Measurements from ENCODE around the gene PARD3B.

Gene PARD3B

GRCh38 chr2:205463466-205464025 is 918.3 kb downstream of the PARD3B start:
- Mint-ChIP-seq H3K9me3 (no peaks in the 10 kb centered on the region), H3K27ac (ENCODE audit: low read depth) (no peak overlapping the region), H3K4me1 (no peaks in the 10 kb centered on the region), H3K27me3 (no peaks in the 10 kb centered on the region), H3K4me3 (no peak overlapping the region), H3K36me3 (ENCODE audit: insufficient read depth) (no peaks in the 10 kb centered on the region)
- no peak for ATAC-seq (replicated peaks; ENCODE audit: extremely low read depth, poor library complexity, severe bottlenecking)
- DNase-seq (ENCODE audit: low spot score in 2 of 2): no peak

GRCh38 chr2:205464681-205465080 is 919.4 kb downstream of the PARD3B start:
- H3K27me3 Mint-ChIP-seq: no peaks in the 10 kb centered on the region
- no peak for DNase-seq (ENCODE audit: low spot score in 2 of 2)
- no peaks in the 10 kb centered on the region for H3K36me3 Mint-ChIP-seq (ENCODE audit: insufficient read depth)
- no peak for ATAC-seq (replicated peaks; ENCODE audit: extremely low read depth, poor library complexity, severe bottlenecking)
- no peaks in the 10 kb centered on the region for H3K4me1 Mint-ChIP-seq
- no peak overlapping the region for H3K4me3 Mint-ChIP-seq
- no peak overlapping the region for H3K27ac Mint-ChIP-seq (ENCODE audit: low read depth)
- no peaks in the 10 kb centered on the region for H3K9me3 Mint-ChIP-seq

GRCh38 chr2:205465791-205466190 is 920.5 kb downstream of the PARD3B start:
- no peak overlapping the region for H3K4me3 Mint-ChIP-seq
- no peaks in the 10 kb centered on the region for H3K27me3 Mint-ChIP-seq
- no peak for ATAC-seq (replicated peaks; ENCODE audit: extremely low read depth, poor library complexity, severe bottlenecking)
- no peaks in the 10 kb centered on the region for H3K36me3 Mint-ChIP-seq (ENCODE audit: insufficient read depth)
- H3K4me1 Mint-ChIP-seq: no peaks in the 10 kb centered on the region
- DNase-seq (ENCODE audit: low spot score in 2 of 2): no peak
- H3K9me3 Mint-ChIP-seq: no peaks in the 10 kb centered on the region
- no peak overlapping the region for H3K27ac Mint-ChIP-seq (ENCODE audit: low read depth)

GRCh38 chr2:205471776-205472175 is 926.5 kb downstream of the PARD3B start:
- DNase-seq (ENCODE audit: low spot score in 2 of 2) (no peak), ATAC-seq (replicated peaks; ENCODE audit: extremely low read depth, poor library complexity, severe bottlenecking) (no peak)
- no peaks in the 10 kb centered on the region for H3K27me3 Mint-ChIP-seq
- no peaks in the 10 kb centered on the region for H3K4me1 Mint-ChIP-seq
- no peaks in the 10 kb centered on the region for H3K36me3 Mint-ChIP-seq (ENCODE audit: insufficient read depth)
- H3K9me3 Mint-ChIP-seq: no peaks in the 10 kb centered on the region
- H3K4me3 Mint-ChIP-seq: no peak overlapping the region
- no peak overlapping the region for H3K27ac Mint-ChIP-seq (ENCODE audit: low read depth)

GRCh38 chr2:205473791-205474190 is 928.5 kb downstream of the PARD3B start:
- no peaks in the 10 kb centered on the region for H3K27me3 Mint-ChIP-seq
- no peak for ATAC-seq (replicated peaks; ENCODE audit: extremely low read depth, poor library complexity, severe bottlenecking)
- DNase-seq (ENCODE audit: low spot score in 2 of 2): no peak

GRCh38 chr2:205474741-205475415 is 929.6 kb downstream of the PARD3B start:
- ATAC-seq (replicated peaks; ENCODE audit: extremely low read depth, poor library complexity, severe bottlenecking) (no peak), DNase-seq (ENCODE audit: low spot score in 2 of 2) (no peak)
- H3K9me3 Mint-ChIP-seq: no peaks in the 10 kb centered on the region
- H3K36me3 Mint-ChIP-seq (ENCODE audit: insufficient read depth): no peaks in the 10 kb centered on the region
- H3K27ac Mint-ChIP-seq (ENCODE audit: low read depth): no peak overlapping the region
- no peak overlapping the region for H3K4me3 Mint-ChIP-seq
- H3K27me3 Mint-ChIP-seq: no peaks in the 10 kb centered on the region
- no peaks in the 10 kb centered on the region for H3K4me1 Mint-ChIP-seq

More at GRCh38 chr2:205473791-205474190, 928.5 kb downstream of the PARD3B start:
- no peak overlapping the region for H3K4me3 Mint-ChIP-seq
- H3K4me1 Mint-ChIP-seq: no peaks in the 10 kb centered on the region
- no peaks in the 10 kb centered on the region for H3K36me3 Mint-ChIP-seq (ENCODE audit: insufficient read depth)
- no peak overlapping the region for H3K27ac Mint-ChIP-seq (ENCODE audit: low read depth)
- no peaks in the 10 kb centered on the region for H3K9me3 Mint-ChIP-seq

GRCh38 chr2:205475416-205475768 is 930.1 kb downstream of the PARD3B start:
- H3K27me3 Mint-ChIP-seq: no peaks in the 10 kb centered on the region
- DNase-seq (ENCODE audit: low spot score in 2 of 2): no peak
- no peaks in the 10 kb centered on the region for H3K36me3 Mint-ChIP-seq (ENCODE audit: insufficient read depth)
- no peak overlapping the region for H3K27ac Mint-ChIP-seq (ENCODE audit: low read depth)
- no peak overlapping the region for H3K4me3 Mint-ChIP-seq
- H3K9me3 Mint-ChIP-seq: no peaks in the 10 kb centered on the region
- H3K4me1 Mint-ChIP-seq: no peaks in the 10 kb centered on the region
- no peak for ATAC-seq (replicated peaks; ENCODE audit: extremely low read depth, poor library complexity, severe bottlenecking)

GRCh38 chr2:205477016-205477705 is 931.9 kb downstream of the PARD3B start:
- DNase-seq (ENCODE audit: low spot score in 2 of 2) (no peak), ATAC-seq (replicated peaks; ENCODE audit: extremely low read depth, poor library complexity, severe bottlenecking) (no peak)
- Mint-ChIP-seq H3K36me3 (ENCODE audit: insufficient read depth) (no peaks in the 10 kb centered on the region), H3K4me3 (no peak overlapping the region), H3K27ac (ENCODE audit: low read depth) (no peak overlapping the region), H3K9me3 (no peaks in the 10 kb centered on the region), H3K27me3 (no peaks in the 10 kb centered on the region), H3K4me1 (no peaks in the 10 kb centered on the region)

GRCh38 chr2:205481861-205482260 is 936.6 kb downstream of the PARD3B start:
- H3K9me3 Mint-ChIP-seq: no peaks in the 10 kb centered on the region
- DNase-seq (ENCODE audit: low spot score in 2 of 2): no peak
- H3K27me3 Mint-ChIP-seq: no peaks in the 10 kb centered on the region

GRCh38 chr2:205482399-205483081 is 937.3 kb downstream of the PARD3B start:
- Mint-ChIP-seq H3K4me1 (no peaks in the 10 kb centered on the region), H3K27ac (ENCODE audit: low read depth) (no peak overlapping the region), H3K27me3 (no peaks in the 10 kb centered on the region), H3K9me3 (no peaks in the 10 kb centered on the region), H3K4me3 (no peak overlapping the region), H3K36me3 (ENCODE audit: insufficient read depth) (no peaks in the 10 kb centered on the region)
- DNase-seq (ENCODE audit: low spot score in 2 of 2) (no peak), ATAC-seq (replicated peaks; ENCODE audit: extremely low read depth, poor library complexity, severe bottlenecking) (no peak)

More at GRCh38 chr2:205481861-205482260, 936.6 kb downstream of the PARD3B start:
- H3K4me3 Mint-ChIP-seq: no peak overlapping the region
- H3K4me1 Mint-ChIP-seq: no peaks in the 10 kb centered on the region
- no peak for ATAC-seq (replicated peaks; ENCODE audit: extremely low read depth, poor library complexity, severe bottlenecking)
- no peaks in the 10 kb centered on the region for H3K36me3 Mint-ChIP-seq (ENCODE audit: insufficient read depth)
- no peak overlapping the region for H3K27ac Mint-ChIP-seq (ENCODE audit: low read depth)

- H3K4me1 Mint-ChIP-seq: no peaks in the 10 kb centered on the region
- no peaks in the 10 kb centered on the region for H3K36me3 Mint-ChIP-seq (ENCODE audit: insufficient read depth)
- no peaks in the 10 kb centered on the region for H3K27me3 Mint-ChIP-seq
- ATAC-seq (replicated peaks; ENCODE audit: extremely low read depth, poor library complexity, severe bottlenecking) (no peak), DNase-seq (ENCODE audit: low spot score in 2 of 2) (no peak)
- H3K27ac Mint-ChIP-seq (ENCODE audit: low read depth): no peak overlapping the region
- no peaks in the 10 kb centered on the region for H3K9me3 Mint-ChIP-seq
- no peak overlapping the region for H3K4me3 Mint-ChIP-seq
Measured at GRCh38 chr2:205483095-205483494, 937.8 kb downstream of the PARD3B start.

- H3K4me1 Mint-ChIP-seq: no peaks in the 10 kb centered on the region
- H3K36me3 Mint-ChIP-seq (ENCODE audit: insufficient read depth): no peaks in the 10 kb centered on the region
- H3K27ac Mint-ChIP-seq (ENCODE audit: low read depth): no peak overlapping the region
- DNase-seq (ENCODE audit: low spot score in 2 of 2) (no peak), ATAC-seq (replicated peaks; ENCODE audit: extremely low read depth, poor library complexity, severe bottlenecking) (no peak)
- no peaks in the 10 kb centered on the region for H3K9me3 Mint-ChIP-seq
- no peaks in the 10 kb centered on the region for H3K27me3 Mint-ChIP-seq
- no peak overlapping the region for H3K4me3 Mint-ChIP-seq
Measured at GRCh38 chr2:205484215-205484614, 938.9 kb downstream of the PARD3B start.

- no peak overlapping the region for H3K4me3 Mint-ChIP-seq
Measured at GRCh38 chr2:205484764-205485163, 939.5 kb downstream of the PARD3B start.

More at GRCh38 chr2:205484764-205485163, 939.5 kb downstream of the PARD3B start:
- DNase-seq (ENCODE audit: low spot score in 2 of 2) (no peak), ATAC-seq (replicated peaks; ENCODE audit: extremely low read depth, poor library complexity, severe bottlenecking) (no peak)
- Mint-ChIP-seq H3K27ac (ENCODE audit: low read depth) (no peak overlapping the region), H3K27me3 (no peaks in the 10 kb centered on the region), H3K36me3 (ENCODE audit: insufficient read depth) (no peaks in the 10 kb centered on the region), H3K4me1 (no peaks in the 10 kb centered on the region), H3K9me3 (no peaks in the 10 kb centered on the region)
